H9 (cell line): ENCODE measurements around the gene SLC25A14. TPM values are rescaled to one million over a fixed set of nuclear protein-coding genes. Genes with fewer than 3 reads are reported as not detected.
A peak's percentile ranks its signal among the peaks of the same experiment; 100 is the strongest.

Source experiments
- DNase-seq: peaks from one replicate; pipeline ENCODE4 v3.0.0-alpha.2; 2017
- H2AFZ ChIP-seq: one replicate; pipeline ENCODE4 v1.6.1; 2013; ENCODE audit warnings: mild to moderate bottlenecking, low read length, control low read depth, moderate library complexity
- H2AK5ac ChIP-seq: 2 replicates; pipeline ENCODE4 v1.6.1; 2013; ENCODE audit warnings: low read length, control low read depth, mixed read lengths; ENCODE audit not compliant: insufficient read length
- H2BK120ac ChIP-seq: one replicate; pipeline ENCODE4 v1.6.1; 2013; ENCODE audit warnings: low read depth, mild to moderate bottlenecking, low read length, control low read depth, inconsistent platforms; ENCODE audit not compliant: poor library complexity, severe bottlenecking
- H2BK12ac ChIP-seq: 2 replicates; pipeline ENCODE4 v1.6.1; 2013; ENCODE audit warnings: low read length, control low read depth, mixed read lengths, low read depth; ENCODE audit not compliant: insufficient read length
- H2BK15ac ChIP-seq: 2 replicates; pipeline ENCODE4 v1.6.1; 2013; ENCODE audit warnings: low read depth, low read length, control low read depth
- H2BK20ac ChIP-seq: one replicate; pipeline ENCODE4 v1.6.1; 2013; ENCODE audit warnings: low read depth, mild to moderate bottlenecking, low read length, control low read depth, inconsistent platforms; ENCODE audit not compliant: poor library complexity, severe bottlenecking
- H2BK5ac ChIP-seq: 2 replicates; pipeline ENCODE4 v1.6.1; 2013; ENCODE audit warnings: low read length, control low read depth, mixed read lengths; ENCODE audit not compliant: insufficient read length
- H3K14ac ChIP-seq: 2 replicates; pipeline ENCODE4 v1.6.1; 2013; ENCODE audit warnings: low read length, control low read depth; ENCODE audit not compliant: insufficient read depth
- H3K18ac ChIP-seq: 2 replicates; pipeline ENCODE4 v1.6.1; 2013; ENCODE audit warnings: low read depth, mild to moderate bottlenecking, mixed read lengths, low read length, control low read depth; ENCODE audit not compliant: insufficient read length
- H3K23ac ChIP-seq: 2 replicates; pipeline ENCODE4 v1.6.1; 2013; ENCODE audit warnings: low read length, control low read depth, mixed read lengths, low read depth; ENCODE audit not compliant: insufficient read length
- H3K23me2 ChIP-seq: 2 replicates; pipeline ENCODE4 v1.6.1; 2013; ENCODE audit warnings: low read depth, mild to moderate bottlenecking, mixed read lengths, low read length, control low read depth; ENCODE audit not compliant: insufficient read length, poor library complexity, severe bottlenecking
- H3K27ac ChIP-seq: 2 replicates; pipeline ENCODE4 v1.5.1; 2013; ENCODE audit warnings: low read length, control low read depth, mixed read lengths, low read depth; ENCODE audit not compliant: insufficient read length
- H3K27me3 ChIP-seq: 2 replicates; pipeline ENCODE4 v1.6.1; 2013; ENCODE audit warnings: low read length, control low read depth, inconsistent platforms; ENCODE audit not compliant: insufficient read depth
- H3K4ac ChIP-seq: 2 replicates; pipeline ENCODE4 v1.6.1; 2013; ENCODE audit warnings: low read depth, mild to moderate bottlenecking, control low read depth, inconsistent platforms, low read length, moderate library complexity
- H3K4me1 ChIP-seq: 2 replicates; pipeline ENCODE4 v1.6.1; 2013; ENCODE audit warnings: low read length, control low read depth, inconsistent platforms; ENCODE audit not compliant: insufficient read depth
- H3K4me2 ChIP-seq: 2 replicates; pipeline ENCODE4 v1.6.1; 2013; ENCODE audit warnings: low read length, control low read depth, mixed read lengths; ENCODE audit not compliant: insufficient read length, insufficient read depth
- H3K56ac ChIP-seq: 2 replicates; pipeline ENCODE4 v1.6.1; 2013; ENCODE audit warnings: low read depth, mild to moderate bottlenecking, mixed read lengths, low read length, control low read depth; ENCODE audit not compliant: insufficient read length
- H3K79me1 ChIP-seq: 2 replicates; pipeline ENCODE4 v1.6.1; 2013; ENCODE audit warnings: low read depth, mild to moderate bottlenecking, moderate library complexity, low read length, control low read depth, inconsistent platforms; ENCODE audit not compliant: insufficient read depth, poor library complexity, severe bottlenecking
- H3K79me2 ChIP-seq: 2 replicates; pipeline ENCODE4 v1.6.1; 2013; ENCODE audit warnings: low read length, control low read depth, inconsistent platforms; ENCODE audit not compliant: insufficient read depth
- H3K9ac ChIP-seq: 2 replicates; pipeline ENCODE4 v1.6.1; 2013; ENCODE audit warnings: low read length, control low read depth, mixed read lengths; ENCODE audit not compliant: insufficient read length; ENCODE audit errors: extremely low read depth
- H3K9me3 ChIP-seq: one replicate; pipeline ENCODE4 v1.6.1; 2013; ENCODE audit warnings: low read depth, low read length, inconsistent platforms; ENCODE audit not compliant: control insufficient read depth
- H3T11ph ChIP-seq: one replicate; pipeline ENCODE4 v1.6.1; 2013; ENCODE audit warnings: mild to moderate bottlenecking, low read length, control low read depth, inconsistent platforms
- H4K20me1 ChIP-seq: one replicate; pipeline ENCODE4 v1.6.1; 2013; ENCODE audit not compliant: control insufficient read depth, insufficient read length, insufficient read depth
- H4K5ac ChIP-seq: 2 replicates; pipeline ENCODE4 v1.6.1; 2013; ENCODE audit warnings: low read depth, mild to moderate bottlenecking, mixed read lengths, low read length, control low read depth; ENCODE audit not compliant: insufficient read length
- H4K8ac ChIP-seq: replicated peaks from 2 replicates; pipeline ENCODE4 v1.6.1; 2013; ENCODE audit warnings: low read length, control low read depth, mixed read lengths, low read depth; ENCODE audit not compliant: insufficient read length
- H4K91ac ChIP-seq: 2 replicates; pipeline ENCODE4 v1.6.1; 2013; ENCODE audit warnings: low read depth, mild to moderate bottlenecking, moderate library complexity, mixed read lengths, low read length, control low read depth; ENCODE audit not compliant: insufficient read length
- H3K27ac Mint-ChIP-seq, 3 experiments: 2 replicates in 2 of 3; 3 replicates in 1 of 3; pipeline ENCODE4 v1.8.0; 2020 to 2021; ENCODE audit warnings: mixed read lengths in 3 of 3, mild to moderate bottlenecking in 1 of 3, moderate library complexity in 1 of 3
- H3K27me3 Mint-ChIP-seq: 2 replicates; pipeline ENCODE4 v1.8.0; 2021; ENCODE audit warnings: low read depth, mild to moderate bottlenecking, moderate library complexity, mixed read lengths
- H3K36me3 Mint-ChIP-seq, 3 experiments: 2 replicates in 2 of 3; 3 replicates in 1 of 3; pipeline ENCODE4 v1.8.0; 2020 to 2021; ENCODE audit warnings: low read depth in 3 of 3, mixed read lengths in 3 of 3; ENCODE audit not compliant: insufficient read depth in 1 of 3
- H3K4me1 Mint-ChIP-seq, 2 experiments: 2 replicates each; pipeline ENCODE4 v1.8.0; 2020; ENCODE audit warnings: mixed read lengths in 2 of 2
- H3K4me3 Mint-ChIP-seq, 2 experiments: 2 replicates in 1 of 2; 3 replicates in 1 of 2; pipeline ENCODE4 v1.8.0; 2020 to 2021; ENCODE audit warnings: mild to moderate bottlenecking in 2 of 2, mixed read lengths in 2 of 2, moderate library complexity in 1 of 2
- H3K9me3 Mint-ChIP-seq, 2 experiments: 2 replicates in 1 of 2; 3 replicates in 1 of 2; pipeline ENCODE4 v1.8.0; 2020; ENCODE audit warnings: mild to moderate bottlenecking in 2 of 2, mixed read lengths in 2 of 2, moderate library complexity in 1 of 2
- WGBS: extraction: QIAGEN DNeasy Blood & Tissue Kit; methylation state at CpG from one replicate; pipeline ENCODE4 v1.1.7; 2013; ENCODE audit warnings: missing lambda C conversion rate, low lambda C conversion rate, mixed read lengths; ENCODE audit not compliant: insufficient read length; ENCODE audit errors: extremely low coverage; 5-methylcytosine and 5-hydroxymethylcytosine counted together
- total RNA-seq: library from RNA; stranded (reverse); gene quantifications from 2 replicates; pipeline ENCODE4 v1.2.1, GENCODE V29; 2021
- TF ChIP-seq, protein P1 (sequence below): fragments of 200-600 bp; sonication (generic); conservative IDR thresholded peaks from 3 replicates; pipeline ENCODE4 v1.8.0; 2021; ENCODE audit warnings: antibody characterized with exemption, mild to moderate bottlenecking

SLC25A14 gene
- total RNA-seq, 1 experiment from 2014 or later, result 12.7 TPM

DNA sequence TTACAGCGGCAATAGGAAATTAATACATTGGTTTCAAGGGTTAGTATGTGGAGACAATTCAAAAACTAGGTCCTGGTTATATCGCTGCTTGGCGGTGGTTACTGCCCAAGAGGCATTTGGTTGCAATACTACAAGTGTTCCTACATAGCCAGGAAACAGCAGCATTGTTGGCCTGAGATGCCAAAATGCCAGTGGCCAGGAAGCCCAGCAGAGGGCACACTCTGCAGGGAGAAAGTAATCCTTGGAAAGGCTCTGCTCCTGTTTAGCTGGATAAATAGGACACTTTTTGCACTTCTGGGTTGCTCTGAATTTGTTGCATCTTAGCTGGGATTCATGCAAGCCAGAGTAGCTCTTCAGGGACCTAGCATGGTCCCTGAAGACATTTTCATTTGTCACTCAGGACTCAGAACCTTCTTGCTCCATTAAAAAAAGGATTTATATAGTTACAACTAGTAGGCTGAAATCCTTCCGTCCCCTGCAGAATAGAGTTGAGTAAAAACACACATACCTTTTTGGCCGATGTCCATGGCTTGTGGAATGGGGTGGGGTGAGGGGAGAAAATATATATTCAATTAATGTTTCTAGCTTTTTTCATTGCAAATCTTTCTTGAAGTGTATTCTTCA is 53.8 kb downstream of the SLC25A14 start:
- H3K27ac ChIP-seq, result no peak overlapping the region
- H2BK20ac ChIP-seq, result no peak overlapping the region
- no peak overlapping the region for H4K91ac ChIP-seq
- no peak overlapping the region for H3K27ac Mint-ChIP-seq
- 0 out of 4 replicates have a peak, but pooled peaks cover 0 to 3% of the 10 kb centered on the region in 2 experiments for H3K4me1 Mint-ChIP-seq
- WGBS, result no CpG with 5 or more reads among the region's 5 CpGs
- no peak overlapping the region for H3K14ac ChIP-seq
- no peaks in the 10 kb centered on the region for H3K27me3 ChIP-seq
- no peak overlapping the region for H2AFZ ChIP-seq
- no peak overlapping the region for H4K8ac ChIP-seq
- H3T11ph ChIP-seq, result no peak overlapping the region
- no peak overlapping the region for H3K4me2 ChIP-seq
- H3K18ac ChIP-seq, result no peak overlapping the region
- H4K5ac ChIP-seq, result no peak overlapping the region
- H4K20me1 ChIP-seq, result no peaks in the 10 kb centered on the region
- no peaks in the 10 kb centered on the region for H3K4me1 ChIP-seq
- no peak overlapping the region for H2BK120ac ChIP-seq
- no peak overlapping the region for H2BK12ac ChIP-seq
- H3K23ac ChIP-seq, result no peak overlapping the region
- H2AK5ac ChIP-seq, result no peak overlapping the region
- peaks cover 0 to 23% of the 10 kb centered on the region in 2 experiments; a peak in 3 of 5 replicates for H3K9me3 Mint-ChIP-seq
- no peak overlapping the region for H2BK15ac ChIP-seq
- H3K36me3 Mint-ChIP-seq, result no peaks in the 10 kb centered on the region
- no peak overlapping the region for H3K4me3 Mint-ChIP-seq
- H3K79me1 ChIP-seq, result no peaks in the 10 kb centered on the region
- H3K9ac ChIP-seq, result no peak overlapping the region
- no peak overlapping the region for H2BK5ac ChIP-seq
- H3K4ac ChIP-seq, result no peak overlapping the region
- H3K27me3 Mint-ChIP-seq, result peaks cover 24% of the 10 kb centered on the region
- DNase-seq, result peak; percentile 57
- H3K9me3 ChIP-seq, result peaks cover 15% of the 10 kb centered on the region
- H3K56ac ChIP-seq, result no peak overlapping the region
- no peaks in the 10 kb centered on the region for H3K79me2 ChIP-seq
- TF ChIP-seq, protein P1, sequence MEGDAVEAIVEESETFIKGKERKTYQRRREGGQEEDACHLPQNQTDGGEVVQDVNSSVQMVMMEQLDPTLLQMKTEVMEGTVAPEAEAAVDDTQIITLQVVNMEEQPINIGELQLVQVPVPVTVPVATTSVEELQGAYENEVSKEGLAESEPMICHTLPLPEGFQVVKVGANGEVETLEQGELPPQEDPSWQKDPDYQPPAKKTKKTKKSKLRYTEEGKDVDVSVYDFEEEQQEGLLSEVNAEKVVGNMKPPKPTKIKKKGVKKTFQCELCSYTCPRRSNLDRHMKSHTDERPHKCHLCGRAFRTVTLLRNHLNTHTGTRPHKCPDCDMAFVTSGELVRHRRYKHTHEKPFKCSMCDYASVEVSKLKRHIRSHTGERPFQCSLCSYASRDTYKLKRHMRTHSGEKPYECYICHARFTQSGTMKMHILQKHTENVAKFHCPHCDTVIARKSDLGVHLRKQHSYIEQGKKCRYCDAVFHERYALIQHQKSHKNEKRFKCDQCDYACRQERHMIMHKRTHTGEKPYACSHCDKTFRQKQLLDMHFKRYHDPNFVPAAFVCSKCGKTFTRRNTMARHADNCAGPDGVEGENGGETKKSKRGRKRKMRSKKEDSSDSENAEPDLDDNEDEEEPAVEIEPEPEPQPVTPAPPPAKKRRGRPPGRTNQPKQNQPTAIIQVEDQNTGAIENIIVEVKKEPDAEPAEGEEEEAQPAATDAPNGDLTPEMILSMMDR, result peak; percentile 74
- no peaks in the 10 kb centered on the region for H3K23me2 ChIP-seq
